Keratinocyte (primary cell): ENCODE data around the gene CACNA1C. TPM values are rescaled to one million over a fixed set of nuclear protein-coding genes. Genes with fewer than 3 reads are reported as not detected.

Experiments used
- DNase-seq: peaks from one replicate; pipeline ENCODE4 v3.0.0-alpha.2; 2011; ENCODE audit warnings: low read depth, missing footprints, low spot score
- FAIRE-seq: peaks from 2 replicates; lab custom pipeline; 2011; peaks lifted over from hg19 to GRCh38; lab: Jason Lieb, UNC
- H2AFZ ChIP-seq: 2 replicates; pipeline ENCODE4 v1.6.0; 2012; ENCODE audit warnings: low read length, control low read depth, inconsistent platforms; ENCODE audit not compliant: control insufficient read depth
- H3K27ac ChIP-seq: 2 replicates; pipeline ENCODE4 v1.5.1; 2011; ENCODE audit warnings: low read length; ENCODE audit not compliant: control insufficient read depth, insufficient read depth
- H3K27me3 ChIP-seq: 3 replicates; pipeline ENCODE4 v1.6.0; 2011; ENCODE audit warnings: low read length; ENCODE audit not compliant: control insufficient read depth, insufficient read depth; ENCODE audit errors: extremely low read depth
- H3K36me3 ChIP-seq, 2 experiments: 2 replicates in 1 of 2; 3 replicates in 1 of 2; pipeline ENCODE4 v1.5.1; 2011; ENCODE audit warnings: low read length in 2 of 2, mild to moderate bottlenecking in 1 of 2; ENCODE audit not compliant: control insufficient read depth in 2 of 2, insufficient read depth in 2 of 2; ENCODE audit errors: extremely low read depth in 1 of 2
- H3K4me1 ChIP-seq: 3 replicates; pipeline ENCODE4 v1.5.1; 2011; ENCODE audit warnings: low read length; ENCODE audit not compliant: control insufficient read depth, insufficient read depth; ENCODE audit errors: extremely low read depth
- H3K4me2 ChIP-seq: 3 replicates; pipeline ENCODE4 v1.6.0; 2011; ENCODE audit warnings: low read depth, low read length; ENCODE audit not compliant: control insufficient read depth, insufficient read depth; ENCODE audit errors: extremely low read depth
- H3K4me3 ChIP-seq, 3 experiments: fragments of 200-600 bp in 1 of 3; sonication (generic) in 1 of 3; 2 replicates in 2 of 3; 3 replicates in 1 of 3; pipeline ENCODE4 v1.5.1; 2011 to 2016; ENCODE audit warnings: low read length in 3 of 3, mild to moderate bottlenecking in 3 of 3, control low read depth in 2 of 3, inconsistent platforms in 1 of 3, low read depth in 1 of 3, mixed read lengths in 1 of 3, mixed run types in 1 of 3, moderate library complexity in 1 of 3; ENCODE audit not compliant: control insufficient read depth in 2 of 3, insufficient read depth in 2 of 3; ENCODE audit errors: extremely low read depth in 1 of 3
- H3K79me2 ChIP-seq: 2 replicates; pipeline ENCODE4 v1.6.0; 2012; ENCODE audit warnings: low read length; ENCODE audit not compliant: control insufficient read depth, insufficient read depth
- H3K9ac ChIP-seq: 3 replicates; pipeline ENCODE4 v1.6.0; 2011; ENCODE audit warnings: low read length; ENCODE audit not compliant: control insufficient read depth, insufficient read depth; ENCODE audit errors: extremely low read depth
- H3K9me1 ChIP-seq: 3 replicates; pipeline ENCODE4 v1.6.0; 2011; ENCODE audit warnings: low read length; ENCODE audit not compliant: control insufficient read depth, insufficient read depth; ENCODE audit errors: extremely low read depth
- H3K9me3 ChIP-seq: 2 replicates; pipeline ENCODE4 v1.5.1; 2012; ENCODE audit warnings: low read depth, low read length; ENCODE audit not compliant: control insufficient read depth
- H4K20me1 ChIP-seq: 3 replicates; pipeline ENCODE4 v1.6.0; 2011; ENCODE audit warnings: low read length; ENCODE audit not compliant: control insufficient read depth, insufficient read depth; ENCODE audit errors: extremely low read depth
- CTCF ChIP-seq, 3 experiments: IDR thresholded peaks in 1 of 3; conservative IDR thresholded peaks in 1 of 3; optimal IDR thresholded peaks in 1 of 3; 2 replicates in 2 of 3; 3 replicates in 1 of 3; pipeline versions ENCODE3 to v1.5.1; 2011; ENCODE audit warnings: low read length in 3 of 3, mild to moderate bottlenecking in 3 of 3, moderate library complexity in 2 of 3, control low read depth in 1 of 3, inconsistent platforms in 1 of 3; ENCODE audit not compliant: insufficient read depth in 2 of 3; ENCODE audit errors: extremely low read depth in 1 of 3
- EZH2 ChIP-seq: IDR thresholded peaks from one replicate; pipeline ENCODE4 v1.6.1; 2012; ENCODE audit warnings: inconsistent platforms, mild to moderate bottlenecking, low read length, moderate library complexity
- dilution Hi-C: fragments of 300-500 bp; cut with MboI; formaldehyde crosslinking; loops from one replicate; pipeline ENCODE4 v1.7.0; 2020; ENCODE audit warnings: low sequenced_read_pairs; ENCODE audit not compliant: extremely low pct_ligation_motif_present
- polyA plus RNA-seq, 5 experiments: library from polyadenylated mRNA; depleted of rRNA in 3 of 5; stranded (reverse) in 3 of 5; stranded (forward) in 1 of 5; unstranded in 1 of 5; fragments of >200 nt; gene quantifications; 1 replicate in 1 of 5; 2 replicates in 3 of 5; 3 replicates in 1 of 5; pipeline versions ENCODE4 v1.2.1 to v1.2.3, GENCODE V29; 2011 to 2012; ENCODE audit warnings: missing spikeins in 2 of 5, low read depth in 1 of 5, low replicate concordance in 1 of 5

CACNA1C gene
- polyA plus RNA-seq, 1 donor (not counting 4 experiments of a cell fraction or from before 2014, with no cell fraction given): not detected

GRCh38 chr12:2151391-2151790 is 98.6 kb downstream of the CACNA1C start:
- no peak overlapping the region for H3K9ac ChIP-seq
- DNase-seq (no peak), FAIRE-seq (no peak)
- dilution Hi-C loops: no loop called here
- no peak overlapping the region for H3K4me2 ChIP-seq
- H4K20me1 ChIP-seq: no peaks in the 10 kb centered on the region
- no peaks in the 10 kb centered on the region for H3K9me1 ChIP-seq
- H3K9me3 ChIP-seq: no peaks in the 10 kb centered on the region
- H3K79me2 ChIP-seq: no peaks in the 10 kb centered on the region
- no peak overlapping the region for H2AFZ ChIP-seq
- no peak overlapping the region for H3K27ac ChIP-seq
- H3K27me3 ChIP-seq: peaks cover 2% of the 10 kb centered on the region
- no peak overlapping the region for H3K4me3 ChIP-seq
- no peaks in the 10 kb centered on the region for H3K4me1 ChIP-seq
- no peak for TF ChIP-seq CTCF (optimal IDR thresholded peaks at IDR 0.05 in 1 of 3, IDR thresholded peaks at IDR 0.05 in 1 of 3, conservative IDR thresholded peaks at IDR 0.05 in 1 of 3; ENCODE audit: extremely low read depth in 1 of 3, insufficient read depth in 2 of 3, low read length in 3 of 3)
- TF ChIP-seq EZH2: no peak
- no peaks in the 10 kb centered on the region for H3K36me3 ChIP-seq

- H3K36me3 ChIP-seq: no peaks in the 10 kb centered on the region
- H3K9ac ChIP-seq: no peak overlapping the region
- no peak overlapping the region for H3K4me3 ChIP-seq
- H3K27me3 ChIP-seq: no peaks in the 10 kb centered on the region
- FAIRE-seq (no peak), DNase-seq (no peak)
- H2AFZ ChIP-seq: no peak overlapping the region
- H4K20me1 ChIP-seq: no peaks in the 10 kb centered on the region
- dilution Hi-C loops: no loop called here
- no peaks in the 10 kb centered on the region for H3K9me1 ChIP-seq
- H3K4me2 ChIP-seq: no peak overlapping the region
- no peaks in the 10 kb centered on the region for H3K9me3 ChIP-seq
- no peaks in the 10 kb centered on the region for H3K4me1 ChIP-seq
- H3K27ac ChIP-seq: no peak overlapping the region
- no peaks in the 10 kb centered on the region for H3K79me2 ChIP-seq
- TF ChIP-seq CTCF (optimal IDR thresholded peaks at IDR 0.05 in 1 of 3, IDR thresholded peaks at IDR 0.05 in 1 of 3, conservative IDR thresholded peaks at IDR 0.05 in 1 of 3; ENCODE audit: extremely low read depth in 1 of 3, insufficient read depth in 2 of 3, low read length in 3 of 3) (no peak), EZH2 (no peak)
These were observed 99.3 kb downstream of the CACNA1C start for GRCh38 chr12:2152134-2152533.
